Measurements from ENCODE around the gene CARD9.
"Not testable (repeated sequence)": the region's sequence is repeated elsewhere in the genome, so short reads cannot be mapped to it uniquely, and the experiment has no call there.

CARD9 gene

DNA sequence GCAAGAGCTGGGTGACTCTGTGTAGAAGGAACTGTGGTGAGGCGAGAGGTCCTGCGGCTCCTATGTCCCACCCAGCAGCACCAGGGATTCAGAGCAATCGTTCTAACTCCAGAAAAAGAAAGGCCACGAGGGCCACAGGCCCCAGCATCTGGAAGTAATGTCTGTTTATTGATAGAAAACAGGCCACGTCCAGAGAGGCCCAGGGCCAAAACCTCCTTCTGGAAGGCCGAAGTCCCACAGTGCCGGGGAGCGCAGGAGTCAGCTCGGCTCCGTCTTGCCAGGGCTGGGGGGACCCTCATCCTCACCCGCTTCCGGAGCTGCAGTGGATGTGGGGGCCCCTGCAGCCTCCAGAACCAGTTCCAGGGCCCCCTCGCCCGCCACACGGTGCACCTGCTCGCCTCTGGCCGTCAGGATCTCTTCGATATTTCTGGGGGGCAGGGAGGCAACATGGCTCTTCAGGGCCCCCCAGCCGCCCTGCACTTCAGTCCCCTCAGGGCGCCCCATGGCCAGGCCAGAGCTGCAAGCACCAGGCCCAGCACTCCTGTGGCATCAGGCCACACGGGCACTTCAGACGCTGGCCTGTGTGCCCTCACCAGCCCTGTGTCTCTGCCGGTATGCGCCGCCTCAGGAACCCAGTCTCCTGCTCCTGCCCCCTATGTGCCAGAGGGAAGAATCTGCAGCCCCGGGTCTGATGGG lies 11.6 kb downstream of the CARD9 start:
- DNase-seq = no peak

DNA sequence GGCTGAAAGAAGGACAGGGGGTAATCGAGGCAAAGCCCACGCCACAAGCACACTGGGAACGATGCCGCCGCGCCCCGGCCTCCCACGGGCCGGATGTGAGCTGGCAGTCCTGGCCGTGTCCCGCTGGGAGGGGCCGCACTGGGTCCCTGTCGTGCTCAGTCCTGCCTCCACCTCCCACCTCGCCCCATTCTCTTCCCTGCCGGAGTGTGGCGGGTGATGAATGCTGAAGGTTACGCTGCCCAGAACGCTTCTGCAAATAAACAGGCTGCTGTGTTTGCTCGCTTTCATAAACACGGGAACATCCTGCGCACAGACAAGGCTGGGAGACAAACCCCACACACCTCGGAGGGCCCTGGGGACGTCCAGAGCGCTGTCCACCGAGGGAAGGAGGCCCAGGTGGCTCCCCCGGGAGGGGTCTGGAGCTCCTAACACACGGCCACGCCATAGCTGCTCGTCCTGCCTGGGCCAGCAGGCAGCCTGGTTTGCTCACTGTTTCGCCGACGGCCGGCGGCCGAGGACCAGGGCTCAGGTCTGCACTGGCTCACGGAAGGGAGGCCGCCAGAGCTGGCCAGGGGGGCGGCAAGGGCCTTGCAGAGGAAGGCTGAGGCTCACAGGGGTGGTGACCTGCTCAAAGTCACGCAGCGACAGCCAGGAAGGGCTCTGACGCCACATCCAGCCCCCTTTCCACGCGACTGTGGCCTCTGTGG lies 12.3 kb downstream of the CARD9 start:
- no peak for DNase-seq

DNA sequence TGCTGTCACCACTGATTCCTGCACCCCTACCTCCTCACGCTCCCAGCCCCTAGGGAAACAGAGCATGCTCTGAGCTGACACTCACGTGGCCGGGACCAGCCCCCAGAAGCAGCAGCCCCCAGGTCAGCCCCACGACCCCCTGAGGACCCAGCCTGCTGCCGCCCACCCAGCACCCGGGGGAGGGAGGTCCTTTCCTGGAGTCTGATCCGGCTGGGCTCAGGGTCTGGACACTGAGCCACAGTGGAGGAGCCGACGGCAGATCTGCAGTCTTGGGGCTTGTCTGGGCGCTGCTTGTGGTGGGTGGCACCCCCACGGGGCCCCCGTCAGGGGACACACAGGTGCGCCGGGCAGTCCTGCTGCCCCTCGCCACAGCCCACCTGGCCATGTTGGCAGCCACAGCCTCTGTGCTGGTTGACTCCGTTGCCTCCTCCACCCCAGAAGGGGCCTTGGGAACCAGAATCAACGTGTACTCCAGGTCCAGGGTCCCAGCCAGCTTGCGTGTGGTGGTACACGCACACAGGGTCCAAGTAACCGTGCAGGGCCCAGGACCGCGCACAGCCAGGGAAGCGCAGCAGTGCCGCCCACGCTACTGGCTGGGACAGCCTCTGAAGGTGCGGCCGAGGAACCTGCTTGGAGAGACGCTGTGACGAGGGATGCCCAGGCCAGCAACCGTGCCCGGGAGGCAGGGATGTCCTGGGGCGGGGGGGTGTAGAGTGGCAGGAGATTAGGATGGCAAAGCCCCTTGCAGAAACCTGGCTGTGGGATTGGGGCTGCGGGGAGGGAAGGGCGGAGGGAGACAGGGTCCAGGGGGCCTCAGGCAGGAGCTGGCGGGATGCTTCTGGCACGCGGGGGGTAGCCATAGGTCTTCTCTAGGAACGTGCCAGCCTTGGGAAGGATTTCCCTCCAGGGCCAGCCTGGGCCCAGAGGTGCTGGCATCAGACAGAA lies 13.4 kb downstream of the CARD9 start:
- DNase-seq = peak; percentile 39

DNA sequence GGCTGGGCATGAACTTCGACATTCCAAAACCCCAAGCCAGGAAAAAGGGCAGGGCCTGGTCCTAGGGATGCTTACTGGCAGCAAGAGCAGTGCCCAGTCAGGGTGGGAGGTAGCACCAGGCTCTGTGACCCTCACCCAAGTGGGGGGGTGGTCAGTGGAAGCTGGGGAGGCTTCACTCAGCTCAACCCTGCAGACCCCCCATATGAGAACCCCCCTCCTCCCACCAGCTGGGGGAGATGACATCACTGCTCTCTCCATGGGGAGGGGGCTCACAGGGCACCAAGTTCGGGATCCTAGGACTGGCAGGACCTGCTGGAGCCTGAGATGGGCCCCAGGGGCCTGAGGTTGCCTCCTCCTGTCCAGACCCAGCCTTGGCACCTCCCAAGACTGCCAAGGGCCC lies 14.6 kb downstream of the CARD9 start:
- no peak for DNase-seq

DNA sequence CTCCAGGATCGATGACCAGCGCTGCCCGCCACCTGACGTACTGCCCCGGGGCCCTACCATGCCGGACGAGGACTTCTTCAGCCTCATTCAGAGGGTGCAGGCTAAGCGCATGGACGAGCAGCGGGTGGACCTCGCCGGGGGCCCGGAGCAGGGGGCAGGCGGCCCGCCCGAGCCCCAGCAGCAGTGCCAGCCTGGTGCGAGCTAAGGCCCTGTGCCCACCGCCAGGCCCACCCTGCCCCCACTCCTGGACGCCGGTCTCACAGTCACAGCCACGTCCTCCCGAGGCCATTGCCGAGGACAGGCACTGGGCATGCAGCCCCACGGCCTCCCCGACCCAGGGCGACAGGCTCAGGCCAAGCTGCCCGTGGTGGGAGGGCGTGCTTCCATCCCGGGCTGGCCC lies 15.5 kb downstream of the CARD9 start:
- DNase-seq = no peak

DNA sequence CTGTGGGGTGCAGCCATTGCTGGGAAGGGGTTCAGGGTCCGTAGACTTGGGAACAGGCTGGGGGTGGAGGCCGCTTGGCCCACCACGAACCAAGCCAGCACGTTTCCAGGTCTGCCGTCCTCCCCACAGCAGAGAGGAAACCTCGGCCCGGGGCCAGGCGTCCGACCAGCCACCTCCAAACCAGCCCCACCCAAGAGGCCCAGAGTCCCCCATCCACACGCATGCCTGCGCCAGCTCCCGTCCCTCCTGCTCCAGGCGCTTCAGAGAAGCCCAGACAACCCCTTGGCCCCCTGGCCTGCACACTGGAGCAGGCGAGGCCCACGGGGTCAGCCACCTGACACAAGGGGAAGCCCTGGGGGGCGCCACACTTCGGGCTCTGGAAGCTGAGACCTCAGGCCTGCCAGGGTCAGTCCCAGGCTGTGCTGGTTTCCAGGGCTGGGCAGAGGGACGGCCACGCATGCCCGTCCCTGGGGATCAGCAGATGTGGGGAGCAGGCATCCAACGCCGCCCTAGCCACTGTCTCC lies 16.2 kb downstream of the CARD9 start:
- no peak for DNase-seq

DNA sequence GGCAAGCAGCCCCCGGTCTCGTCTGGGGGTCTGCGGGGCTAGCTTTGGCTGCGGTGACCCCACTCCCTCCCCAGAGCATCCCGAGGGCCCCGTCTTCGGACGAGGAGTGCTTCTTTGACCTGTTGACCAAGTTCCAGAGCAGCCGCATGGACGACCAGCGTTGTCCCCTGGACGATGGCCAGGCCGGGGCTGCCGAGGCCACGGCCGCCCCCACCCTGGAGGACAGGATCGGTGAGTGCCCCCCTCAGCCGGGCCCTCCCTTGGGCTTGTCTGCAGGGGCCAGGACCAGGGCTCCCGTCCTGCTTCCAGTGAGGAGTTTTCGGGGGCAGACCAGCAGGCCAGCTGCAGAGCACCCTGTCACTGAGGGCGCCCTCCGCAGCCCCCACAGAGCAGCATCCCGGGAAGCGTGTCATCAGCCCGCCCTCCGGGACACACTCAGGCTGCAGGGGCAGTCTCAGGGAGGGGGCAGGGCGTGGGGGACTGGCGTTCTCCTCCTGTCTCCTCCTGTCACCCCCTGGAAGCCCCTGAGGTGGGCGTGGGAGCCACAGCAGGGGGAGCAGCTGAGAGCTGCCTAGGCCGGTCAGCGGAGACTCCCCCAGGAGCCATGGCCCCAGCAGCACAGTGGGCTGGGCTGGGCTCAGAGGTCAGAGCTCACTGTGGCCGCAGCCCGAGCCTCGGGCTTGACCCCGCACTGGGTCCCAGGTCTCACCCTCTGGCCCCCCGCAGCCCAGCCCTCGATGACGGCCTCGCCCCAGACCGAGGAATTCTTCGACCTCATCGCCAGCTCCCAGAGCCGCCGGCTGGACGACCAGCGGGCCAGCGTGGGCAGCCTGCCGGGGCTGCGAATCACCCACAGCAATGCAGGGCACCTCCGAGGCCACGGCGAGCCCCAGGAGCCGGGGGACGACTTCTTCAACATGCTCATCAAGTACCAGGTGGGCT lies 17.6 kb downstream of the CARD9 start:
- DNase-seq = no peak

DNA sequence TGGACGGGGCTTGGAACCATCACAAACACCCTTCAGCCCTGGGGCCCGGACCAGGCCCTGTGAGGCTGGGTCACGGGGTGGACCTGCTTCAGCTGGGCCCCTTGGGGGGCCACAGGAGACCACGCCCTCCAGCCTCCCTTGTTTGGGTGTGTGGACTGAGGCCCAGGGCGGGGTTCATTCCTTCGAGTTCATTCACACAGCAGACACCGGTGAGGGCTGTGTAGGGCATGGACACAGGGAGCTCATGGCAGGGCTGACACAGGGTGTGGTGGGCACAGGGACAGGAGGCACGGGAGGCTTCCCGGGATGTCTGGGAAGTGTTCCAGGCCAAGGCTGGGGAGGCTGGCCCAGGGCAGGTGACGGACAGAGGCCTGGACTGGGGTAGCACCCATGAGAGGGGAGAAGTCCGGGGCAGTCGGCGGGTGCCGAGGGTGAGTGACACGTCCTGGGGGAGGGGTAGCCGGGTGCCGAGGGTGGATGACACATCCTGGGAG lies 18.8 kb downstream of the CARD9 start:
- DNase-seq = no peak

DNA sequence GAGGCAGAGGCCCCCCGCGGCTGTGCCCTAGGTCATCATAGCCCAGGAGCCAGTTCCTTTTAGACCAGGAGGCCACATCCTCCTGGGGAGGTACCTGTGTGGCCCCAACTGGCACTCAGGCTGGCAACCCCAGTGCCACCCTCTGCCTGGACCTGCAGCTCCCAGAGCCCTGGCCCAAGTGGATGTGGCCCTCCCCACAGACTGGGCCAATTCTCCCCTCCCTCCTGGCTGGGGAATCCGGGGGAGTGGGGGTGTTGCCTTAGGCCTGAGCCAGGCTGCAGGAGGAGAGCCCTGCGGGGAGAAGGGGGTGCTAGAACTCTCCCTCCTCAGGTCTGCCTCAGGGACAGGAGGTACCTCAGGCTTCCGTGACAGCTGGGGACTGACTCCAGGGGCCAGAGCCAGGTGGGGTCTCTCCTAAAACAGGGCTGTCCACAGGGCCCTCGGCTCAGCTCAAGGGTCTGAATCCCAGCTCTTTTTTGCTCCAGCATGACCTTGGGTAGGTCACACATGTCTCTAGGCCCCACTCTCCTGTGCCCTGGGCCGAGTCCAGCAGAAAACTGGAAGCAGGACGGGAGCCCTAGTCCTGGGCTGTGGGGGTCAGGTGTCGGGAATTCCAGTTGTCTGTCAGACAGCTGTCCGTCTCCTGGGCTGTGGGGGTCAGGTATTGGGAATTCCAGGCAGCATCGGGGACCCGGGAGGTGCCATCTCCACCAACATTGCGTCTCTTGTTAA lies 19.5 kb downstream of the CARD9 start:
- no peak for DNase-seq

DNA sequence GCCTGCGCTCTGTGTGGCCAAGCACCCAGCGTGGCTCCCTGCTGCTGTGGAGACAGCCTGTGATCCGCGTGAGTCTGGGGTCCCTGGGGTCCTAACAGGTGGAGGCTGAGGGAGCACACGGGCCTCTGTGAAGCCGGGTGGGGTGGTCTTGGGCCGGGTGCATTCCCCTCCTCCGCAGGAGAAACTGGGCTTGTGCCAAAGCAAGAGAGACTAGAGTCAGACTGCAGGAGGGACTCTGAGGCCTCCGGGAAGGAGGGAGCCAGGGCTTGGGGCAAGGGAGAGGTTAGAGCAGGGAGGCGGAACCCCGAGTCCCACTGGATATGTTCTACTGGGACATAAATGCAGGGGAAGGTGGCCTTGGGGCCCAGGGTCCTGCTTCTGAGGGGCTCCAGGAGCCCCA lies 20.4 kb downstream of the CARD9 start:
- DNase-seq = no peak

DNA sequence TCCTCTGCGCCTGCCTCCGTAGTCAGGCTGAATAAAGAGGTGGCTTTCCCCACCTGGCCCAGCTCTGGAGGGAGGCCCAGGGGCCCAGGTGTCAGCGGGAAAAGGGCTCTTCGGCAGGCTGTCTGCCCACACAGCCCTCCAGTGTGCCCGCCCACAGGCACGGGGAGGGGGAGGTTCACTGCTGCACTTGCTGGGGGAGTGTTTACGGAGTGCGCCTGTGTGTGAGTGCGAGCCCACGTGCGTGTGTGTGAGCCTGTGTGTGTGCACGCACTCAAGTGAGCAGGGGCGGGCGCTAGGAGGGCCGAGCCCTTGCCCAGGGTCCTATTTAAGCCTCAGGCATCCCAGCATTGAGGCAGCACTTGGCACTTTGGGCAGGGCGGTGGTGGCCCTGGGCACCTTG lies 20.8 kb downstream of the CARD9 start:
- peak; percentile 24 for DNase-seq

DNA sequence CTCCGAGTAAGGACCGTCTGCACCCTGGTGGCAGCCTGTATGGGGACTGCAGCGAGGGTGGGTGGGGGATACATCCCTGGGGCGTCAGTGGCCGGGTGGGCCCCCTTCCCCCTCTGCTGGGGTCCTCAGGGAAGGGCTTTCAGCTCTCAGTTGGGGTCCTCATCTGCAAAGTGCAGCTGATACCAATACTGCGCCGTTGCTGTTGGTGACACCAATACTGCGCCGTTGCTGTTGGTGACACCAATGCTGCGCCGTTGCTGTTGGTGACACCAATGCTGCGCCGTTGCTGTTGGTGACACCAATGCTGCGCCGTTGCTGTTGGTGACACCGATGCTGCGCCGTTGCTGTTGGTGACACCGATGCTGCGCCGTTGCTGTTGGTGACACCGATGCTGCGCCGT lies 21.6 kb downstream of the CARD9 start:
- not testable (repeated sequence) for DNase-seq

DNA sequence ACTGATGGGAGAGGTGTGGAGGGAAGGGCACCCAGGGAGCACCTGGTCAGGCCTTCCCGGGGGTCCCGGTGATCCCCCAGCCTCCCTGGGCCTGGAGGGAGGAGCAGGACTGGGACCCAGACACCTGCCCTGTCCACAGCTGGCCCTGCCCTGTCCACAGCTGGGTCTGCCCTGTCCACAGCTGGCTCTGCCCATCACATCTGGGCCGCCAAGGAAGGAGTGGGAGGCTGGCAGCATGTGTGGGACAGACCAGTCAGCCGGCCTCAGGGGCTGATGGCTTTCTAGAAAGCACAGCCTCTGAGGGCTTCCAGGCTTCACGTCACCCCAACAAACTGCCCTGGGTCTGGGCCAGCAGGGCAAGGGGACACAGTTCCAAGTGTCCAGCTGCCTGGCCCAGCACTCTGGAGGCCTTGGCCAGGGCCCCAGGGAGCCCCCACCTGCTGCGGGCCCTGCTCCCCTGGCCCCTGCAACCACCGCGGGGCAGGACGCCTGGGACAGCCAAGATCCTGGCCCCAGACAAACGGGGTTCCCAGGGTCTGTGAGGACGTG lies 22.1 kb downstream of the CARD9 start:
- DNase-seq = no peak

DNA sequence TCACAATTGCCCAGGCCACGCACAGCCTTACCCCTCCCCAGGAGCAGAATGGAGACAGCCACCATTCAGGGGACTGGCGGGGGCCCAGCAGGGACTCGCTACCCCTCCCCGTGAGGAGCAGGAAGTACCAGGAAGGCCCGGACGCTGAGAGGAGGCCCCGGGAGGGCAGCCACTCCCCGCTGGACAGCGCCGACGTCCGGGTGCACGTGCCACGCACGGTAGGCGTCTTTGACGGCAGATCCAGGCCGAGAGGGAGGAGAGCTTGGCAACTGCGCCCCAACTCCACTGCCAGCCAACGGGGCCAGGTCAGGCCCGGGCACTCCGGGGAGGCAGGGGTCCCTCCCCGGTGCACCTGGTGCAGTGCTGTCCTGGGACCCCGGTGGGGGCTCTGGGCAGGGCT lies 23.9 kb downstream of the CARD9 start:
- DNase-seq = no peak

DNA sequence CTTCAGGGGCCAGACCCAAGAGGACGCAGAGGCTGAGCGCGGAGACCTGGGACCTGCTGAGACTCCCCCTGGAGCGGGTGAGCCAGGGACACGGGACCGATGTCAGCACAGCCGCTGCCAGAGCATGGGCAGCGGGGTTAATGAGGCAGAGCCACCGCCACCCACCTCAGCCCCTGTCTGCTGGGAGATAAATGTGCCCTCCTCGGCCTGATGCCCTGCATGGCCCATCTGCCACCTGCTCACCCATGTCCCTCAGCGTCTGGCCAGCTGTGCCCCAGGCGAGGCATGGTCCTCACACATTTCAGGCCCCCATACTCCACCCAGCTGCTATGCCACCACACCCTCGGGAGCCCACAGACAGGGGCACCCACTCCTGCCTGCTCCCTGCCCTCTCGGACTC lies 24.8 kb downstream of the CARD9 start:
- no peak for DNase-seq

DNA sequence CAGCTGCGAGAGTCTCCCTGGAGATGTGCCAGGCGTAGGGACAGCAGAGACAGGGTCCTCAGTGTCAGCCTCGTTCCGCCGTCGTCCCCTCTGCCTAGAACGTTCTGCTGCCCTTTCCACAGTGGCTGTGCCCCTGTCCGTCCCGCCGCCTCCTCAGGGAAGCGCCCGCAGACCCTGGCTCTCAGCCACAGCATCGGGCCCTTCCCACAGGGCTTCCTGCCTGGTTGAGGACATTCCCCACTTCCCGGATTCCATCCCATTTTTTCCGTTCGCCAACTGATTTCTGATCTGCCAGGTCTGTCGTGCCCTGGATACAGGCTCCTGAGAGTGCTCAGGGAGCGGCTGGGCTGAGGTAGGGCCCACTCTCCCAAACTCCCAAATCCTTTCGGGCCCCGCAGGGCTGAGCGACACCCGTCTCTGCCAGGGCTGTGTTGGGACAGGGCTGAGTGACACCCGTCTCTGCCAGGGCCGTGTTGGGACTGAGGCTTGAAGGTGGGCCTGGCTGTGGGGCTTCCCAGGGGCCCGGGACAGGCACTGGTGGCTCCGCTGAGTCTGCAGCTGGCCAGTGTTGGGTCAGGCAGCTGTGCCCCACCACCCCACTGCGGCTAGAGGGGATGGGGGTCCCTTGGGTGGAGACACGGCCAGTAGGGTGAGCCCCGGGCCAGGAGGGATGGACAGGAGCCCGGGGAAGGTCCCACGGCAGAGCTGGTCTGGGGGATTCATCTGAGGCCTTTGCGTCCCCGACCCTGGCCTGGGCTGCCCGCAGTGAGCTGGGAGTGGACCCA lies 25.8 kb downstream of the CARD9 start:
- no peak for DNase-seq

DNA sequence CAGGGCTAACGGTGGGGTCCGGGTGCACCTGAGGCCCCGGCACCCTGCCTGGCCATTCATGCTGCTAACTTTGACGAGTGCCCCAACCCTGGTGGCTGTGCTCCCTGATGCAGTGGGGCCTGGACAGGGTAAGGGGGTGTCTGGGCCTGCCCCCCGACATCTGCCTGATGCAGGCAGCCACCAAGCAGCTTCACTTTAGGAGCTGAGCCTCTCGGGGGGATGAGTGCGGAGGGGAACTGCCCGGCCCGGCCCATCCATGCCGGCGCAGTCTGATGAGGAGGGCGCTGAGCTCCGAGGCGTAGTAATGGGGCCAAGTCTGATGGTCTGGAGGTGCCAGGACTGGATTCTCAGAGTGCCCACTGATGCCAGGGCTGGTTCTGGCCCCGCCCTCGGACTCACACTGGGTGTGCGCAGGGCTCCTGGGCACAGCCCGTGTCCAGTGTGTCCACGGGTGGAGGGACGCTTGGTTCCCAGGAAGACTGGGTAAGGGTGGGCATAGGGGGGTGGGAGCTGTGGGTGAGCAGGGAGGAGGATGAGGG lies 26.5 kb downstream of the CARD9 start:
- DNase-seq = no peak

DNA sequence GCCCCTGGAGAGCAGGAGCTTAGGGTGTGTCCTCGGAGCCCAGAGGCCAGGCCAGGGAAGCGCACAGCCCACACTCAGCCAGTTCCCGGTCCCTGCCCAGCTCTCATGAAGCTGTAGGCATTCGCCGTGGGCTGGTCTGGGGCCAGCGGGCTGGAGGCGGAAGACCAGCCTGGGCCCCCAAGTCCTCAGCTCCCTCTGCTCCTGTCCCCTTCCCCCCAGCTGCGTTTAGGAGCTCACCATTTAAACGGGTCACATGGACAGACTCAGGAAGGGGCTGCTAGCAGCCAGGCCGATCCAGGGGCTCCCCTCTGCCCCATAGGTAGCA lies 27.4 kb downstream of the CARD9 start:
- DNase-seq = no peak

DNA sequence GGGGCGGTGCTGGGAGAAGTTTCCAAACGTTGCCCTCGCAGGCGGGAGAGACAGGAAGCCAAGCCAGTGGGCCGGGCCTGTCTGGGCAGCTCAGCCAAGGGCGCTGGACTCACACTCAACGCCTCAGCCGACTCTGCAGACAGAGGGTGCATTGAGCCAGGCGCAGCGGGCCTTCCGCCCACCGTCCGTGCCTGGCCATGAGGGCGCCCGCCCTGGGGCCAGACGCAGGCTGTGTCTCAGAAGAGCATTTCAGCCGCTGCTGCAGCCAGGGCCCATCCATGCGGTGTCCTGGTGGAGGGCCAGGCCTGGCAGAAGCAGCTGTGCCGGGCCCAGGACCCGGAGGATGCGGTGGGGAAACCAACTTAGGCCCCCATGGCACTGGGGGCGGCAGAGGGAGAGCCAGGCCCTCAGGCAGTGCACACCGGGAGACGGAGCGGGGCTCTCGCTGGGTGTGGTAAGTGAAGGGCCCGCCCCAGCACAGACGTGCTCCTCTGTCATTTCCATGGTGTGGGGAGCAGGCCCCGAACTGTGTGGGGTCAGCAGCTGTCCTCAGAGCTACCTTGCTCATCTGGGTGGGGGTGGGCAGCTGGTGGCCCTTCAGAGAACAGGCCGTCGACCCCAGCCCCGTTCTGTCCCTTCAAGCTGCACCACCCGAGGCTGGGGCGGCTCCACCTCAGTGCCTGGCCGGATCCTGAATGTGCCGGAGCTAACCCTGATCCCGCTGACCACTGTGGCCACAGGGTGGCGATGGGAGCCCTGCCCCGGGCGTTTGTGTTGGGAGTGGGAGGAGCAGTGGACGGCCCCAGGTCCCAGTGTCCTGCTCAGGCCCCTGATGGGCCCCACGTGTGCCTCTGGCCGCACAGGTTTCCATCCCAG lies 27.9 kb downstream of the CARD9 start:
- DNase-seq = no peak
